Effector memory CD8-positive, alpha-beta T cell (primary cell): Measurements from ENCODE around the gene ACOX2.

Source experiments
- ATAC-seq: fragments of 150-1000 bp; cut with Tn5 transposase; replicated peaks from 2 replicates; pipeline ENCODE4 v1.10.0; 2021; ENCODE audit warnings: mild to moderate bottlenecking, moderate library complexity
- DNase-seq, 3 experiments: peaks; one replicate each; pipeline ENCODE4 v3.0.0; 2021
- H3K27ac Mint-ChIP-seq, 2 donors: one replicate each; pipeline ENCODE4 v1.8.0; 2022; ENCODE audit warnings: mild to moderate bottlenecking in 2 of 2, mixed read lengths in 2 of 2, moderate library complexity in 2 of 2
- H3K27me3 Mint-ChIP-seq, 2 donors: one replicate each; pipeline ENCODE4 v1.8.0; 2022; ENCODE audit warnings: mixed read lengths in 2 of 2
- H3K36me3 Mint-ChIP-seq: one replicate; pipeline ENCODE4 v1.8.0; 2022; ENCODE audit warnings: mild to moderate bottlenecking, moderate library complexity, mixed read lengths; ENCODE audit not compliant: insufficient read depth
- H3K4me1 Mint-ChIP-seq, 2 donors: one replicate each; pipeline ENCODE4 v1.8.0; 2022; ENCODE audit warnings: low read depth in 2 of 2, mixed read lengths in 2 of 2
- H3K4me3 Mint-ChIP-seq, 2 donors: one replicate each; pipeline ENCODE4 v1.8.0; 2022; ENCODE audit warnings: mild to moderate bottlenecking in 2 of 2, mixed read lengths in 2 of 2, moderate library complexity in 2 of 2
- H3K9me3 Mint-ChIP-seq, 2 donors: one replicate each; pipeline ENCODE4 v1.8.0; 2022; ENCODE audit warnings: mixed read lengths in 2 of 2

ACOX2 gene

GRCh38 chr3:58495101-58495500 is 41.9 kb downstream of the ACOX2 start:
- no peaks in the 10 kb centered on the region for H3K27me3 Mint-ChIP-seq
- no peak for ATAC-seq
- no peaks in the 10 kb centered on the region for H3K9me3 Mint-ChIP-seq
- peaks cover 47 to 69% of the 10 kb centered on the region in 2 donors for H3K4me1 Mint-ChIP-seq
- H3K4me3 Mint-ChIP-seq = no peak overlapping the region
- H3K27ac Mint-ChIP-seq = no peak overlapping the region
- peaks cover 12% of the 10 kb centered on the region for H3K36me3 Mint-ChIP-seq
- DNase-seq = no peak

DNA sequence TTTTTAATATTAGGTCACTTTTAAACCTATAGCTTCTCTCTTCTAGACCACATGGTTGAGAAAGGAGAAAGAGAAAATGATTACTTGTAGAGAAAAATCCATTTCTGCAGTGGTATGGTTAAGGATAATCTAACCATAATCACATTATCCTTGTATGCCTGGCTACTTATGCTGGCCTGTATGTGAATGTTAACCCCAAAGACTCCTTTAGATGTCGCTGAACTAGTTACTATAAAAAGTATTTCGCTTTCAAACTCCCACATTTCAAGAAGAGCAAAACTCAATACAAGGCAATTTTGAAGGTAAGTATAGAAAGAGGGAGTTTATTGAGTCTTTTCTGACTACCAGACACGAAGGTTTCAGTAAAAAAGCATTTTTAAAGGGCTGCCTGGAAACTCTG is 42.9 kb downstream of the ACOX2 start:
- DNase-seq = no peak
- Mint-ChIP-seq H3K9me3 (no peaks in the 10 kb centered on the region), H3K4me3 (peak overlapping the region; percentile 66 to 89), H3K36me3 (peaks cover 9% of the 10 kb centered on the region), H3K4me1 (peaks cover 48 to 64% of the 10 kb centered on the region in 2 donors), H3K27ac (no peak overlapping the region), H3K27me3 (no peaks in the 10 kb centered on the region)
- no peak for ATAC-seq

- no peaks in the 10 kb centered on the region for H3K27me3 Mint-ChIP-seq
- peak; percentile 14 for ATAC-seq
- DNase-seq = peak in 2 of 3 experiments; percentile 7 to 20
- H3K36me3 Mint-ChIP-seq = peaks cover 9% of the 10 kb centered on the region
- H3K4me1 Mint-ChIP-seq = peaks cover 50 to 58% of the 10 kb centered on the region in 2 donors
- H3K9me3 Mint-ChIP-seq = no peaks in the 10 kb centered on the region
- peak overlapping the region; percentile 82 to 89 for H3K4me3 Mint-ChIP-seq
- peak overlapping the region; percentile 79 to 88 for H3K27ac Mint-ChIP-seq
Measured at GRCh38 chr3:58492494-58492905, 44.5 kb downstream of the ACOX2 start.

- H3K27ac Mint-ChIP-seq = peak within 1 kb of the TSS; percentile 79 to 88
- no peaks in the 10 kb centered on the region for H3K27me3 Mint-ChIP-seq
- peak within 1 kb of the TSS; percentile 82 to 89 for H3K4me3 Mint-ChIP-seq
- DNase-seq (peak; percentile 84 to 91 (median 86)), ATAC-seq (peak; percentile 89)
- H3K4me1 Mint-ChIP-seq = peaks cover 53 to 57% of the 10 kb centered on the region in 2 donors
- no peaks in the 10 kb centered on the region for H3K9me3 Mint-ChIP-seq
- H3K36me3 Mint-ChIP-seq = peaks cover 9% of the 10 kb centered on the region
Measured at GRCh38 chr3:58491506-58492402, 45.2 kb downstream of the ACOX2 start, which contains the start of gene KCTD6. TSS of gene KCTD6 (plus strand) at chr3:58492096. CDS start at chr3:58498756, 6,660 bp downstream.

GRCh38 chr3:58490860-58491501 is 46.0 kb downstream of the ACOX2 start:
- Mint-ChIP-seq H3K27ac (peak overlapping the region; percentile 62 to 75), H3K36me3 (peaks cover 9% of the 10 kb centered on the region)
- no peak for DNase-seq

GRCh38 chr3:58488967-58489366 is 48.0 kb downstream of the ACOX2 start:
- H3K4me3 Mint-ChIP-seq = no peak overlapping the region
- no peak overlapping the region for H3K27ac Mint-ChIP-seq

More at GRCh38 chr3:58490860-58491501, 46.0 kb downstream of the ACOX2 start:
- H3K9me3 Mint-ChIP-seq = no peaks in the 10 kb centered on the region
- H3K4me1 Mint-ChIP-seq = peaks cover 50% of the 10 kb centered on the region in 2 donors
- no peak for ATAC-seq
- H3K4me3 Mint-ChIP-seq = peak overlapping the region; percentile 73 to 82
- H3K27me3 Mint-ChIP-seq = no peaks in the 10 kb centered on the region

GRCh38 chr3:58487140-58487886 is 49.7 kb downstream of the ACOX2 start:
- peak overlapping the region in 1 of 2 donors; percentile 22 for H3K4me3 Mint-ChIP-seq
- H3K27me3 Mint-ChIP-seq = no peaks in the 10 kb centered on the region
- no peak for DNase-seq
- peaks cover 17 to 30% of the 10 kb centered on the region in 2 donors for H3K4me1 Mint-ChIP-seq
- no peak for ATAC-seq
- H3K36me3 Mint-ChIP-seq = peaks cover 5% of the 10 kb centered on the region
- H3K9me3 Mint-ChIP-seq = no peaks in the 10 kb centered on the region
- H3K27ac Mint-ChIP-seq = peak overlapping the region in 1 of 2 donors; percentile 46

More at GRCh38 chr3:58488967-58489366, 48.0 kb downstream of the ACOX2 start:
- DNase-seq (no peak), ATAC-seq (no peak)
- Mint-ChIP-seq H3K36me3 (peaks cover 9% of the 10 kb centered on the region), H3K4me1 (peaks cover 32 to 42% of the 10 kb centered on the region in 2 donors), H3K27me3 (no peaks in the 10 kb centered on the region), H3K9me3 (no peaks in the 10 kb centered on the region)

DNA sequence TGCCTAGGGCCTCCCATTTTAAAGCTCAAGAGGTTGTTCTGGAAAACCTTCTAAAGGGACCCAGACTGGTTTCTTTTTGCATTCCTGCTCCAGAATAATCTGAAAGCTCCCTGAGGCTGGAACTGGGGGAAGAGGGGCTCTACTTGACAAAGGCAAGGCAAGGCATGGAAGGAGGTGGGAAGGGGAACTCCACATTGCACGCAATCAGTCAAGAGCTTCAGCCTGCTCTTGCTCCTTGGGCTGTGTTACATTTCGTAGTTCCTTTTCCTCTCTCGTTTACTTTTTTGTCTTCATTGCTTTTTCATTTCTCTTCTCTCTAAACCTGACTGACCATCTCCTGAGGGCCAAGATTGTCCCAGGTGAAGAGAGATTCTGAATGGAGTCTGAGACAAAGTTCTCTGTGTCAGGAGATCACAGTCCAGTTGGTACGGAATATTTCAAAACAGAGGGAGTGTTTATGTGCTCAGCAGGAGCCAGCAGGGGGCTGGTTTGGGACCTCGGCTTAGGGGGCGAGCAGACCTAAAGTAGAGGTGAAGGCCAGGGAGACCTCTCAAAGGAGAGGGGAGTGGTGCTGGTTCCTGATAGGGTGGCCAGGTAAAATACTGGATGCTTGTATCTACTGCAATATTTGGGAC is 51.1 kb downstream of the ACOX2 start:
- H3K4me1 Mint-ChIP-seq = peaks cover 12 to 25% of the 10 kb centered on the region in 2 donors
- H3K27ac Mint-ChIP-seq = peak overlapping the region in 1 of 2 donors; percentile 46
- no peaks in the 10 kb centered on the region for H3K36me3 Mint-ChIP-seq
- DNase-seq (no peak), ATAC-seq (no peak)
- H3K27me3 Mint-ChIP-seq = no peaks in the 10 kb centered on the region
- H3K4me3 Mint-ChIP-seq = peak overlapping the region in 1 of 2 donors; percentile 22
- no peaks in the 10 kb centered on the region for H3K9me3 Mint-ChIP-seq

- Mint-ChIP-seq H3K9me3 (no peaks in the 10 kb centered on the region), H3K4me3 (no peak overlapping the region), H3K36me3 (no peaks in the 10 kb centered on the region), H3K27me3 (no peaks in the 10 kb centered on the region), H3K4me1 (peaks cover 9 to 18% of the 10 kb centered on the region in 2 donors), H3K27ac (no peak overlapping the region)
- ATAC-seq (no peak), DNase-seq (no peak)
Measured at GRCh38 chr3:58484722-58485069, 52.3 kb downstream of the ACOX2 start.

DNA sequence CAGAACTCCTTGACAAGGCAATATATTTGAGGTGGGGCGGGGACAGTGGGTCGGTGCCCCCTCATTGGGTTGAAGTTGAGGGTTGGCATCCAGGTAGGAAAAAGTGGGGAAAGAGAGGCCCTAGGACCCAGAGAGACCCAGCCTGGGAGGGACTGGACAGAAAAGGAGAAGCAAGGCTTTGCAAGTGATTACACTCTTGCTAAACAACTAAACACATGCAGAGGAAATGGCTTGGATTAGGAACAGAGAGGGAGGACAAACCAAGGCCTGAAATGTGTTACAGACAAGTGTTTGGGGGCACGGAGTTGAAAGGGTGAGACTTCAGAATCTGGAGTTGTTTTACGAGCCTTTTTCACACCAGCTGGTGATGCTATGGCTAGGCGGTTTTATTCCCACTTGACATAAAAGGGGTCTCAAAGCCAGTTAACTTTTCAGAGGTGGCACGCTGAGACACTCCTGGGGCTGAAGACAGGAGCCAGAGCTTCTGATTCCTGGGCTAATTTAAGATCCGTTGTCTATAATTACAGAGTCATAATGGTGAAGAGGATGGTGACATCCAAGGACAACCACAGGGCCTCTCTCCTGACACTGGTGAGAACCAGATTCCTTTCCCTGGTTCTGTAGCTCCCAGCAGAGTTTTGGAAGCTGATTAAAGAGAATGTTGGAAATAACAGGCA is 52.8 kb downstream of the ACOX2 start:
- no peaks in the 10 kb centered on the region for H3K36me3 Mint-ChIP-seq
- H3K4me3 Mint-ChIP-seq = no peak overlapping the region
- DNase-seq (no peak), ATAC-seq (no peak)
- H3K27ac Mint-ChIP-seq = peak overlapping the region in 1 of 2 donors; percentile 5
- no peaks in the 10 kb centered on the region for H3K27me3 Mint-ChIP-seq
- H3K4me1 Mint-ChIP-seq = peaks cover 9 to 18% of the 10 kb centered on the region in 2 donors
- H3K9me3 Mint-ChIP-seq = no peaks in the 10 kb centered on the region

DNA sequence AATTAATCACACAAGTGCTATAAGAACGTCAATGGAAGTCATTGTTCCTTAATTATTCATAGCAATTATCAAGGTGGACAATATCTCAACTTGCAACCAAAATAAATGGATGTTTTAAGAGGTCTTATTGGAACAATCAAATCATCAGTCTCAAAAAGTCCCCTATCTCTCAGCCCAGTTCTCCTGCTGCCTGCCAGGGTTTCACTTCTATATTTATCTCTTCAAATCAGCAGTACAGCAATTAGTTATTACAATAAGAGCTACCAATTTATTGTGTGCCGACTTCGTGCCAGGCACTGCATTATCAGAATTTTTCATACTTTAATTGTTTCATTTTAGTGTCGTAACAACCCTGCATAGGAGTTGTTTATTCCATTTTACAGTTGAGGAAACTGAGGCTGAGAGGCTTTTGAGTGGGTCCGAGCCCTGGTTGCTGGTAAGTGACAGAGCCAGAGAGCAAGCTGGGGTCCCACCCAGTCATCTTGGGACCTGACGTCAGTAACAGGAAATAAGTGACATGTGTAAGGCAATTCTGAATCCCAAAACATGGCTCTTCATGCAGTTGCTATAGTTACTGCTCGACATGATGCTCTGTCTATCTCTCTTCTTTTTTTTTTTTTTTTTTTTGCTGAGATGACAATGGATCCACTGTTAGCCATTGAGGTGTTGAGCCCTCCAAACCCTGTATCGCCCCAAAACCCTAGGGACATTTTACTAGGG is 53.9 kb downstream of the ACOX2 start:
- Mint-ChIP-seq H3K4me1 (peaks cover 9 to 18% of the 10 kb centered on the region in 2 donors), H3K4me3 (no peak overlapping the region), H3K36me3 (no peaks in the 10 kb centered on the region), H3K27me3 (no peaks in the 10 kb centered on the region), H3K9me3 (no peaks in the 10 kb centered on the region), H3K27ac (peak overlapping the region; percentile 5 to 36)
- DNase-seq (no peak), ATAC-seq (peak; percentile 72)

- DNase-seq (no peak), ATAC-seq (no peak)
- H3K27me3 Mint-ChIP-seq = no peaks in the 10 kb centered on the region
- H3K9me3 Mint-ChIP-seq = no peaks in the 10 kb centered on the region
- no peak overlapping the region for H3K4me3 Mint-ChIP-seq
- no peaks in the 10 kb centered on the region for H3K36me3 Mint-ChIP-seq
- peak overlapping the region in 1 of 2 donors; percentile 59 for H3K27ac Mint-ChIP-seq
- H3K4me1 Mint-ChIP-seq = peaks cover 4 to 6% of the 10 kb centered on the region in 2 donors
Measured at GRCh38 chr3:58480309-58480708, 56.7 kb downstream of the ACOX2 start.
